Measurements from ENCODE around the gene PSORS1C2.
"Not testable (repeated sequence)": the region's sequence is repeated elsewhere in the genome, so short reads cannot be mapped to it uniquely, and the experiment has no call there.

The PSORS1C2 gene

GRCh38 chr6:31165986-31166385 lies 27.1 kb upstream of the PSORS1C2 start:
- DNase-seq (ENCODE audit: low read depth): no peak

- DNase-seq (ENCODE audit: low read depth): not testable (repeated sequence)
Observed at GRCh38 chr6:31165064-31165832, 26.4 kb upstream of the PSORS1C2 start.

GRCh38 chr6:31164475-31165063 lies 25.7 kb upstream of the PSORS1C2 start:
- not testable (repeated sequence) for DNase-seq (ENCODE audit: low read depth)

- DNase-seq (ENCODE audit: low read depth): no peak
Observed at GRCh38 chr6:31163922-31164321, 25.1 kb upstream of the PSORS1C2 start.

- DNase-seq (ENCODE audit: low read depth): no peak
Observed at GRCh38 chr6:31162463-31163165, 23.7 kb upstream of the PSORS1C2 start.

GRCh38 chr6:31161216-31162126 lies 22.6 kb upstream of the PSORS1C2 start:
- DNase-seq (ENCODE audit: low read depth): no peak

- peak; percentile 16 for DNase-seq (ENCODE audit: low read depth)
Observed at GRCh38 chr6:31158863-31159855, 20.3 kb upstream of the PSORS1C2 start.

GRCh38 chr6:31158140-31158862 lies 19.4 kb upstream of the PSORS1C2 start, which contains the start of gene TCF19:
TSS of gene TCF19 (plus strand) at chr6:31158589. CDS start at chr6:31159470, 881 bp downstream.
- peak; percentile 99 for DNase-seq (ENCODE audit: low read depth)

GRCh38 chr6:31157513-31158139 lies 18.8 kb upstream of the PSORS1C2 start, which contains the start of gene CCHCR1:
TSS of gene CCHCR1 (minus strand) at chr6:31157802. CDS start at chr6:31157600, 202 bp downstream.
- DNase-seq (ENCODE audit: low read depth): no peak

- no peak for DNase-seq (ENCODE audit: low read depth)
Observed at GRCh38 chr6:31156641-31157040, 17.8 kb upstream of the PSORS1C2 start.

- DNase-seq (ENCODE audit: low read depth): no peak
Observed at GRCh38 chr6:31154436-31154835, 15.6 kb upstream of the PSORS1C2 start.

GRCh38 chr6:31152781-31153180 lies 13.9 kb upstream of the PSORS1C2 start:
- DNase-seq (ENCODE audit: low read depth): no peak

GRCh38 chr6:31149827-31150447 lies 11.1 kb upstream of the PSORS1C2 start:
- DNase-seq (ENCODE audit: low read depth): no peak

- no peak for DNase-seq (ENCODE audit: low read depth)
Observed at GRCh38 chr6:31145386-31145785, 6.5 kb upstream of the PSORS1C2 start.

GRCh38 chr6:31144970-31145340 lies 6.1 kb upstream of the PSORS1C2 start:
- DNase-seq (ENCODE audit: low read depth): no peak

- no peak for DNase-seq (ENCODE audit: low read depth)
Observed at GRCh38 chr6:31144296-31144969, 5.6 kb upstream of the PSORS1C2 start.

GRCh38 chr6:31143148-31143547 lies 4.3 kb upstream of the PSORS1C2 start:
- no peak for DNase-seq (ENCODE audit: low read depth)

GRCh38 chr6:31142361-31142761 lies 3.5 kb upstream of the PSORS1C2 start:
- DNase-seq (ENCODE audit: low read depth): no peak

Measured in activated T-cell treated with anti-CD3 and anti-CD28 coated beads for 24 hours (primary cell).